IMR-90 (cell line): ENCODE results near the gene RARB. TPM values are rescaled to one million over a fixed set of nuclear protein-coding genes. Genes with fewer than 3 reads are reported as not detected.
A peak's percentile ranks its signal among the peaks of the same experiment; 100 is the strongest.

Experiments
- ATAC-seq: fragments of 200-7000 bp; cut with Tn5 transposase; 2 replicates; pipeline ENCODE4 v1.9.1; 2020; ENCODE audit warnings: low read depth, mild to moderate bottlenecking, moderate library complexity
- BruUV-seq: library from RNA; stranded (reverse); fragments of 400-500 nt; replicated peaks from 2 replicates; lab custom pipeline; 2021; lab: Mats Ljungman, UMichigan
- CTCF ChIA-PET: fragments of 300-600 bp; formaldehyde crosslinking; extraction: SDS; loops from one replicate; lab custom pipeline; 2021; ENCODE audit warnings: antibody characterized with exemption; lab: Yijun Ruan, JAX
- POLR2A ChIA-PET: fragments of 300-600 bp; sonication (Branson Sonifier 250); formaldehyde crosslinking; loops from one replicate; lab custom pipeline; 2022; ENCODE audit warnings: antibody characterized with exemption; ENCODE audit not compliant: unreplicated experiment; lab: Charles Lee
- DNase-seq: peaks from one replicate; pipeline ENCODE4 v3.0.0; 2013
- H2AFZ ChIP-seq: replicated peaks from 2 replicates; pipeline ENCODE3; 2013; ENCODE audit warnings: low read length, mild to moderate bottlenecking; ENCODE audit not compliant: poor library complexity
- H2AK5ac ChIP-seq: 2 replicates; pipeline ENCODE4 v1.6.1; 2013; ENCODE audit warnings: low read depth, low read length, inconsistent platforms
- H2AK9ac ChIP-seq: replicated peaks from 2 replicates; pipeline ENCODE3; 2013; ENCODE audit warnings: mild to moderate bottlenecking, low read depth, low read length, moderate library complexity; ENCODE audit not compliant: poor library complexity
- H2BK120ac ChIP-seq: 2 replicates; pipeline ENCODE4 v1.6.1; 2013; ENCODE audit warnings: low read depth, low read length, inconsistent platforms
- H2BK15ac ChIP-seq: 3 replicates; pipeline ENCODE4 v1.6.1; 2013; ENCODE audit warnings: low read depth, low read length, inconsistent platforms
- H2BK20ac ChIP-seq: 2 replicates; pipeline ENCODE4 v1.6.1; 2013; ENCODE audit warnings: low read depth, mild to moderate bottlenecking, inconsistent platforms, low read length, moderate library complexity
- H2BK5ac ChIP-seq: 2 replicates; pipeline ENCODE4 v1.6.1; 2013; ENCODE audit warnings: mild to moderate bottlenecking, low read depth, low read length, inconsistent platforms; ENCODE audit not compliant: poor library complexity, severe bottlenecking
- H3K14ac ChIP-seq: replicated peaks from 2 replicates; pipeline ENCODE4 v1.6.1; 2013; ENCODE audit warnings: low read depth, low read length, inconsistent platforms
- H3K18ac ChIP-seq: 2 replicates; pipeline ENCODE4 v1.6.1; 2013; ENCODE audit warnings: low read depth, low read length, control low read depth
- H3K23ac ChIP-seq: 2 replicates; pipeline ENCODE4 v1.6.1; 2013; ENCODE audit warnings: low read depth, low read length, inconsistent platforms
- H3K27ac ChIP-seq: 2 replicates; pipeline ENCODE4 v1.5.1; 2013; ENCODE audit warnings: mild to moderate bottlenecking, control low read depth, low read length; ENCODE audit not compliant: insufficient read depth
- H3K27me3 ChIP-seq: 2 replicates; pipeline ENCODE4 v1.6.1; 2013; ENCODE audit warnings: low read length; ENCODE audit not compliant: control insufficient read depth, insufficient read depth
- H3K36me3 ChIP-seq: 2 replicates; pipeline ENCODE4 v1.6.1; 2013; ENCODE audit warnings: low read length, mixed read lengths; ENCODE audit not compliant: control insufficient read depth, insufficient read depth
- H3K4ac ChIP-seq: 2 replicates; pipeline ENCODE4 v1.6.1; 2013; ENCODE audit warnings: low read depth, low read length, inconsistent platforms
- H3K4me1 ChIP-seq: 2 replicates; pipeline ENCODE4 v1.6.1; 2013; ENCODE audit warnings: low read length, mixed read lengths; ENCODE audit not compliant: control insufficient read depth, insufficient read depth
- H3K4me2 ChIP-seq: 2 replicates; pipeline ENCODE4 v1.6.1; 2013; ENCODE audit warnings: low read depth, mild to moderate bottlenecking, control low read depth, low read length, moderate library complexity
- H3K4me3 ChIP-seq: 2 replicates; pipeline ENCODE4 v1.5.1; 2013; ENCODE audit warnings: low read depth, mild to moderate bottlenecking, control low read depth, low read length, moderate library complexity; ENCODE audit not compliant: insufficient read depth
- H3K56ac ChIP-seq: 2 replicates; pipeline ENCODE4 v1.6.1; 2013; ENCODE audit warnings: low read length, inconsistent platforms; ENCODE audit not compliant: insufficient read depth; ENCODE audit errors: extremely low read depth
- H3K79me1 ChIP-seq, 2 experiments: 2 replicates each; pipeline ENCODE4 v1.6.1; 2013; ENCODE audit warnings: low read length in 2 of 2, inconsistent platforms in 1 of 2, low read depth in 1 of 2
- H3K9ac ChIP-seq: 2 replicates; pipeline ENCODE4 v1.6.1; 2013; ENCODE audit warnings: low read depth, low read length, control low read depth
- H3K9me1 ChIP-seq: 2 replicates; pipeline ENCODE4 v1.6.1; 2013; ENCODE audit warnings: low read length, inconsistent platforms; ENCODE audit not compliant: insufficient read depth
- H3K9me3 ChIP-seq: 2 replicates; pipeline ENCODE4 v1.6.1; 2013; ENCODE audit warnings: low read length; ENCODE audit not compliant: control insufficient read depth, insufficient read depth
- H4K20me1 ChIP-seq: 2 replicates; pipeline ENCODE4 v1.6.1; 2013; ENCODE audit warnings: low read length, inconsistent platforms; ENCODE audit not compliant: insufficient read depth
- H4K5ac ChIP-seq: 2 replicates; pipeline ENCODE4 v1.6.1; 2013; ENCODE audit warnings: mild to moderate bottlenecking, low read depth, low read length, control low read depth
- H4K8ac ChIP-seq, 2 experiments: 2 replicates each; pipeline ENCODE4 v1.6.1; 2013; ENCODE audit warnings: low read depth in 2 of 2, low read length in 2 of 2, control low read depth in 1 of 2, inconsistent platforms in 1 of 2
- H4K91ac ChIP-seq: 2 replicates; pipeline ENCODE4 v1.6.1; 2013; ENCODE audit warnings: low read depth, low read length, inconsistent platforms; ENCODE audit not compliant: insufficient read depth
- CHD1 ChIP-seq: IDR thresholded peaks from 2 replicates; pipeline ENCODE4 v1.6.1; 2012; ENCODE audit warnings: low read depth, low read length, improper control_type of control experiment
- WGBS, 2 experiments: methylation state at CpG; one replicate each; pipeline versions ENCODE4 v1.1.5 to v1.1.7; 2013; ENCODE audit warnings: missing lambda C conversion rate in 2 of 2; ENCODE audit not compliant: insufficient read length in 1 of 2; ENCODE audit errors: extremely low coverage in 2 of 2; 5-methylcytosine and 5-hydroxymethylcytosine counted together
- dilution Hi-C: fragments of 300-500 bp; cut with HindIII; formaldehyde crosslinking; loops from one replicate; pipeline ENCODE4 v1.14.3; 2018; ENCODE audit warnings: low sequenced_read_pairs; ENCODE audit not compliant: unreplicated experiment
- in situ Hi-C: fragments of 300-500 bp; cut with MboI; formaldehyde crosslinking; loops from 3 replicates; pipeline ENCODE4 v1.14.3; 2019; ENCODE audit warnings: low sequenced_read_pairs, inconsistent platforms, mixed read lengths
- intact Hi-C: fragments of 100-400 bp; cut with micrococcal nuclease; formaldehyde crosslinking; loops from 2 replicates; pipeline ENCODE4 v1.10.0; 2022
- polyA plus RNA-seq, 3 experiments: library from polyadenylated mRNA; depleted of rRNA; stranded (reverse); fragments of >200 nt; gene quantifications; 2 replicates each; pipeline ENCODE4 v1.2.3, GENCODE V29; 2012; ENCODE audit warnings: low replicate concordance in 1 of 3
- total RNA-seq: library from RNA; depleted of rRNA; stranded (reverse); fragments of >200 nt; gene quantifications from 2 replicates; pipeline ENCODE4 v1.2.3, GENCODE V29; 2012

RARB gene
- total and polyA plus RNA-seq, 2 of the 4 experiments (the other 2 are of a cell fraction) = 0.53 to 1.4 TPM

- dilution Hi-C loops = no loop called here
- no peaks in the 10 kb centered on the region for H3K27me3 ChIP-seq
- in situ Hi-C loops = loop anchor here (10.0 to 25.0 kb wide), 2 partner anchors 619 to 1322 kb away; no protein-coding TSS in a partner anchor
- no peak overlapping the region for H3K56ac ChIP-seq
- H4K8ac ChIP-seq = no peak overlapping the region
- H3K9ac ChIP-seq = no peak overlapping the region
- H2BK120ac ChIP-seq = 0 out of 2 replicates have a peak overlapping the region, but pooled peaks have one; percentile 29
- H3K4me3 ChIP-seq = no peak overlapping the region
- no peak overlapping the region for H4K91ac ChIP-seq
- no peak overlapping the region for H2AK9ac ChIP-seq
- no peak overlapping the region; the same call in 1 of the 2 replicates for H2AK5ac ChIP-seq
- no peaks in the 10 kb centered on the region for H3K36me3 ChIP-seq
- no peak overlapping the region for H4K5ac ChIP-seq
- no peak overlapping the region for H2AFZ ChIP-seq
- H3K4me1 ChIP-seq = peaks cover 6% of the 10 kb centered on the region; the same call in 1 of the 2 replicates
- no peaks in the 10 kb centered on the region for H3K9me3 ChIP-seq
- DNase-seq (no peak), ATAC-seq (no peak)
- H3K9me1 ChIP-seq = peaks cover 14% of the 10 kb centered on the region
- H3K23ac ChIP-seq = no peak overlapping the region
- H3K18ac ChIP-seq = no peak overlapping the region
- POLR2A ChIA-PET = no interaction called here
- BruUV-seq = no TSS peak
- H3K4me2 ChIP-seq = no peak overlapping the region
- H3K4ac ChIP-seq = peak overlapping the region; percentile 20; the same call in 1 of the 2 replicates
- H2BK5ac ChIP-seq = no peak overlapping the region
- TF ChIP-seq CHD1 = no peak
- H4K20me1 ChIP-seq = no peaks in the 10 kb centered on the region
- intact Hi-C loops = no loop called here
- CTCF ChIA-PET = interaction anchor here (0.5 kb wide), 1 partner anchor 1690 kb away, joined by 5 read pairs; no protein-coding TSS in a partner anchor
- H2BK15ac ChIP-seq = 0 out of 3 replicates have a peak overlapping the region, but pooled peaks have one; percentile 46
- no peak overlapping the region for H3K14ac ChIP-seq
- H3K27ac ChIP-seq = no peak overlapping the region
- 93% methylated on average over 8 of the region's 17 CpGs; no CpG with 5 or more reads in 1 of the 2 experiments for WGBS, 2 experiments
- H3K79me1 ChIP-seq = no peaks in the 10 kb centered on the region
- H2BK20ac ChIP-seq = no peak overlapping the region
Measured at GRCh38 chr3:25584011-25584789, 156.1 kb downstream of the RARB start.
